GM12878 (cell line): Measurements from ENCODE around the gene NR6A1. TPM values are rescaled to one million over a fixed set of nuclear protein-coding genes. Genes with fewer than 3 reads are reported as not detected.

ENCODE experiments used
- ATAC-seq: fragments of 200-7000 bp; cut with Tn5 transposase; 3 replicates; pipeline ENCODE4 v1.9.1; 2020; ENCODE audit warnings: mild to moderate bottlenecking, moderate library complexity
- BruUV-seq: library from RNA; stranded (reverse); fragments of 400-500 nt; replicated peaks from 2 replicates; lab custom pipeline; 2021; lab: Mats Ljungman, UMichigan
- CTCF ChIA-PET: fragments of 300-600 bp; sonication (Branson Sonifier 250); formaldehyde crosslinking; extraction: SDS; loops from one replicate; lab custom pipeline; 2021; ENCODE audit warnings: inconsistent platforms; lab: Yijun Ruan, JAX
- POLR2A ChIA-PET: fragments of 350-600 bp; formaldehyde crosslinking; extraction: SDS; loops from one replicate; lab custom pipeline; 2021; ENCODE audit warnings: inconsistent platforms; lab: Charles Lee
- RAD21 ChIA-PET: fragments of 300-600 bp; sonication (Branson Sonifier 250); formaldehyde crosslinking; loops from one replicate; lab custom pipeline; 2023; ENCODE audit warnings: antibody characterized with exemption; ENCODE audit not compliant: unreplicated experiment; lab: Charles Lee
- SMC1A ChIA-PET: fragments of 300-600 bp; sonication (Branson Sonifier 250); formaldehyde crosslinking; loops from one replicate; lab custom pipeline; 2023; ENCODE audit not compliant: unreplicated experiment, uncharacterized antibody; lab: Charles Lee
- DNase-seq: peaks from one replicate; pipeline ENCODE4 v3.0.0-alpha.2; 2011; ENCODE audit warnings: low read depth, low spot score
- FAIRE-seq: peaks from 3 replicates; lab custom pipeline; 2011; peaks lifted over from hg19 to GRCh38; lab: Jason Lieb, UNC
- H2AFZ ChIP-seq: 2 replicates; pipeline ENCODE4 v1.6.0; 2011; ENCODE audit warnings: low read depth, low read length, control low read depth; ENCODE audit not compliant: control insufficient read depth
- H3K27ac ChIP-seq: 2 replicates; pipeline ENCODE4 v1.5.1; 2011; ENCODE audit warnings: control low read depth; ENCODE audit not compliant: control insufficient read depth, insufficient read depth
- H3K27me3 ChIP-seq, 2 experiments: replicated peaks in 1 of 2; 2 replicates each; pipeline versions ENCODE4 v1.6.0 to v1.6.1; 2011; ENCODE audit warnings: low read length in 1 of 2; ENCODE audit not compliant: control insufficient read depth in 2 of 2, insufficient read depth in 2 of 2
- H3K36me3 ChIP-seq, 2 experiments: 2 replicates each; pipeline ENCODE4 v1.5.1; 2011; ENCODE audit warnings: low read length in 1 of 2; ENCODE audit not compliant: control insufficient read depth in 2 of 2, insufficient read depth in 2 of 2
- H3K4me1 ChIP-seq: 2 replicates; pipeline ENCODE4 v1.6.1; 2011; ENCODE audit warnings: mild to moderate bottlenecking, low read length, moderate library complexity, mixed read lengths; ENCODE audit not compliant: control insufficient read depth, insufficient read depth
- H3K4me2 ChIP-seq: 2 replicates; pipeline ENCODE4 v1.6.0; 2011; ENCODE audit warnings: control low read depth; ENCODE audit not compliant: control insufficient read depth, insufficient read depth
- H3K4me3 ChIP-seq: fragments of 200-600 bp; sonication (generic); 2 replicates; pipeline ENCODE4 v1.5.1; 2016
- H3K79me2 ChIP-seq: 2 replicates; pipeline ENCODE4 v1.6.0; 2011; ENCODE audit warnings: low read length; ENCODE audit not compliant: control insufficient read depth, insufficient read depth
- H3K9ac ChIP-seq: 2 replicates; pipeline ENCODE4 v1.8.0; 2011; ENCODE audit warnings: low read length, control low read depth, mixed read lengths; ENCODE audit not compliant: control insufficient read depth, insufficient read depth
- H3K9me3 ChIP-seq: replicated peaks from 3 replicates; pipeline ENCODE4 v1.5.1; 2011; ENCODE audit warnings: mild to moderate bottlenecking, low read length; ENCODE audit not compliant: control insufficient read depth, insufficient read depth
- H4K20me1 ChIP-seq: 2 replicates; pipeline ENCODE4 v1.6.0; 2011; ENCODE audit not compliant: control insufficient read depth, insufficient read depth
- BCLAF1 ChIP-seq: fragments of 450-650 bp; IDR thresholded peaks from 2 replicates; pipeline ENCODE4 v1.6.1; 2017; ENCODE audit warnings: antibody characterized with exemption, mild to moderate bottlenecking, moderate library complexity
- CEBPB ChIP-seq, 2 experiments: fragments of 150-350 bp in 1 of 2; IDR thresholded peaks; 2 replicates each; pipeline ENCODE4 v1.6.1; 2012 to 2014; ENCODE audit warnings: low read depth in 2 of 2, low read length in 2 of 2, borderline replicate concordance in 1 of 2, inconsistent platforms in 1 of 2
- CREB1 ChIP-seq: IDR thresholded peaks from 2 replicates; pipeline ENCODE4 v1.6.1; 2012; ENCODE audit warnings: low read depth, mild to moderate bottlenecking, inconsistent platforms
- E4F1 ChIP-seq: fragments of 450-650 bp; IDR thresholded peaks from 2 replicates; pipeline ENCODE4 v1.6.1; 2018; ENCODE audit warnings: borderline replicate concordance, mild to moderate bottlenecking; ENCODE audit not compliant: partially characterized antibody
- ESRRA ChIP-seq: IDR thresholded peaks from 2 replicates; pipeline ENCODE4 v1.6.1; 2012; ENCODE audit warnings: mild to moderate bottlenecking, low read length, improper control_type of control experiment
- GABPA ChIP-seq: IDR thresholded peaks from 2 replicates; pipeline ENCODE4 v1.6.1; 2014; ENCODE audit warnings: antibody characterized with exemption, low read depth, mild to moderate bottlenecking, inconsistent platforms
- NFXL1 ChIP-seq: fragments of 450-650 bp; IDR thresholded peaks from 2 replicates; pipeline ENCODE4 v1.6.1; 2017; ENCODE audit warnings: antibody characterized with exemption, mild to moderate bottlenecking, borderline replicate concordance
- RAD51 ChIP-seq: fragments of 450-650 bp; IDR thresholded peaks from 2 replicates; pipeline ENCODE4 v1.6.1; 2016; ENCODE audit warnings: moderate library complexity, mild to moderate bottlenecking, inconsistent platforms
- SMC3 ChIP-seq: IDR thresholded peaks from 2 replicates; pipeline ENCODE4 v1.6.1; 2011; ENCODE audit warnings: low read length, improper control_type of control experiment, borderline replicate concordance
- SREBF1 ChIP-seq: IDR thresholded peaks from 2 replicates; pipeline ENCODE4 v1.6.1; 2012; ENCODE audit warnings: mild to moderate bottlenecking, low read length
- SUPT20H ChIP-seq: IDR thresholded peaks from 2 replicates; pipeline ENCODE4 v1.6.1; 2011; ENCODE audit warnings: low read depth, mild to moderate bottlenecking, low read length, moderate library complexity, borderline replicate concordance; ENCODE audit not compliant: control insufficient read depth
- in situ Hi-C: fragments of 300-500 bp; cut with MboI; formaldehyde crosslinking; loops from 9 replicates; pipeline ENCODE4 v1.14.3; 2018; ENCODE audit warnings: mixed read lengths
- intact Hi-C: fragments of 100-400 bp; cut with micrococcal nuclease; formaldehyde crosslinking; loops from one replicate; pipeline ENCODE4 v1.14.2; 2022; ENCODE audit not compliant: unreplicated experiment
- polyA plus RNA-seq, 11 experiments: library from polyadenylated mRNA; depleted of rRNA in 4 of 11; unstranded in 6 of 11; stranded (reverse) in 5 of 11; fragments of >200 nt; fragmentation: Nextera tagmentation in 4 of 11; fragmentation: Illumina TruSeq in 1 of 11; extraction: Ambion mirVana in 4 of 11; extraction: Trizol in 1 of 11; gene quantifications; 1 replicate in 1 of 11; 2 replicates in 10 of 11; pipeline versions ENCODE4 v1.2.1 to v1.2.3, GENCODE V29; 2011 to 2016; ENCODE audit warnings: inconsistent platforms in 2 of 11, missing spikeins in 2 of 11, low read depth in 1 of 11
- total RNA-seq, 4 experiments: library from RNA; depleted of rRNA in 3 of 4; stranded (reverse); fragments of >200 nt in 3 of 4; fragmentation: Illumina TruSeq in 1 of 4; extraction: Trizol in 1 of 4; gene quantifications; 2 replicates each; pipeline versions ENCODE4 v1.2.1 to v1.2.3, GENCODE V29; 2013 to 2021

Gene NR6A1
- total and polyA plus RNA-seq, 10 of the 15 experiments (the other 5 are each of a cell fraction or from before 2014, with no cell fraction given), result 1.2 to 9.2 (median 4.6) TPM

GRCh38 chr9:124758691-124759090 is 12.4 kb downstream of the NR6A1 start:
- Histone ChIP-seq H3K9me3 (no peaks in the 10 kb centered on the region), H2AFZ (no peak overlapping the region), H3K4me2 (peak overlapping the region; percentile 76; the same call in 1 of the 2 replicates), H3K79me2 (peaks cover 26% of the 10 kb centered on the region), H4K20me1 (no peaks in the 10 kb centered on the region), H3K4me3 (0 out of 2 replicates have a peak overlapping the region, but pooled peaks have one; percentile 16), H3K27ac (no peak overlapping the region; the same call in 1 of the 2 replicates), H3K4me1 (peaks cover 14% of the 10 kb centered on the region), H3K9ac (no peak overlapping the region; the same call in 1 of the 2 replicates), H3K27me3 (no peaks in the 10 kb centered on the region), H3K36me3 (no peaks in the 10 kb centered on the region)
- ATAC-seq, result no peak
- ChIA-PET CTCF (interaction anchor here (0.7 to 13.9 kb wide), 8 partner anchors 8 to 382 kb away, joined by 3 to 201 read pairs (median 4); no protein-coding TSS in a partner anchor), SMC1A (interaction anchor here (0.7 to 2.7 kb wide), 6 partner anchors 10 to 142 kb away, joined by 3 to 15 read pairs (median 4); partner anchors contain the start of gene NR6A1), RAD21 (interaction anchor here (1.3 to 2.9 kb wide), 3 partner anchors 14 to 141 kb away, joined by 5 to 14 read pairs (median 5); no protein-coding TSS in a partner anchor), POLR2A (interaction anchor here (0.5 to 1.6 kb wide), 4 partner anchors 10 to 136 kb away, joined by 3 to 6 read pairs (median 3); no protein-coding TSS in a partner anchor)
- DNase-seq, result no peak
- TF ChIP-seq RAD51 (no peak), CREB1 (no peak), ESRRA (no peak), E4F1 (no peak), BCLAF1 (no peak), SUPT20H (no peak), CEBPB (IDR thresholded peaks at IDR 0.05; ENCODE audit: borderline replicate concordance in 1 of 2, low read depth in 2 of 2, low read length in 2 of 2) (no peak), GABPA (no peak), SREBF1 (no peak), SMC3 (no peak), NFXL1 (no peak)
- in situ Hi-C loops, result no loop called here
- no TSS peak for BruUV-seq
- intact Hi-C loops, result no loop called here
- FAIRE-seq, result no peak
